Colonic mucosa (tissue), 4 donors: ENCODE data around the gene PCNX2. TPM values are rescaled to one million over a fixed set of nuclear protein-coding genes. Genes with fewer than 3 reads are reported as not detected.
"Not testable (repeated sequence)": the region's sequence is repeated elsewhere in the genome, so short reads cannot be mapped to it uniquely, and the experiment has no call there.

ENCODE experiments used
- DNase-seq: peaks from one replicate; pipeline ENCODE4 v3.0.0-alpha.2; 2020
- H3K27ac ChIP-seq: fragments of 200-600 bp; one replicate; pipeline ENCODE4 v1.8.0; 2021
- H3K27me3 ChIP-seq: fragments of 200-600 bp; one replicate; pipeline ENCODE4 v1.8.0; 2021
- H3K36me3 ChIP-seq: fragments of 200-600 bp; one replicate; pipeline ENCODE4 v1.8.0; 2021
- H3K4me1 ChIP-seq: fragments of 200-600 bp; one replicate; pipeline ENCODE4 v1.8.0; 2021; ENCODE audit warnings: mild to moderate bottlenecking
- H3K4me3 ChIP-seq: fragments of 200-600 bp; one replicate; pipeline ENCODE4 v1.8.0; 2021
- H3K9ac ChIP-seq, 2 donors: one replicate each; pipeline ENCODE4 v1.7.0; 2013; ENCODE audit warnings: control low read depth in 2 of 2, low read depth in 2 of 2, low read length in 2 of 2
- H3K9me3 ChIP-seq: fragments of 200-600 bp; one replicate; pipeline ENCODE4 v1.8.0; 2021
- intact Hi-C: fragments of 100-400 bp; cut with DNase I; formaldehyde crosslinking; loops from one replicate; pipeline ENCODE4 v1.14.1; 2022
- total RNA-seq, 2 donors: library from RNA; stranded (reverse); fragmentation: NEBNext Ultra II Directional in 1 of 2; extraction: Animal tissue kit (Norgen Biotek cat#: 25700) in 1 of 2; gene quantifications; one replicate each; pipeline ENCODE4 v1.2.1, GENCODE V29; 2021
- TF ChIP-seq, protein P1 (sequence below): fragments of 200-600 bp; IDR thresholded peaks from one replicate; pipeline ENCODE4 v1.8.0; 2022; ENCODE audit warnings: antibody characterized with exemption, mild to moderate bottlenecking
- donor health status: healthy.
- donor health status: DM: no; HTN: no; CAD: no.
- donor health status: DM: no; HTN: no; CAD: no.

PCNX2 gene
- total RNA-seq, 2 donors from 2014 or later, result 5.4 to 6.7 TPM

DNA sequence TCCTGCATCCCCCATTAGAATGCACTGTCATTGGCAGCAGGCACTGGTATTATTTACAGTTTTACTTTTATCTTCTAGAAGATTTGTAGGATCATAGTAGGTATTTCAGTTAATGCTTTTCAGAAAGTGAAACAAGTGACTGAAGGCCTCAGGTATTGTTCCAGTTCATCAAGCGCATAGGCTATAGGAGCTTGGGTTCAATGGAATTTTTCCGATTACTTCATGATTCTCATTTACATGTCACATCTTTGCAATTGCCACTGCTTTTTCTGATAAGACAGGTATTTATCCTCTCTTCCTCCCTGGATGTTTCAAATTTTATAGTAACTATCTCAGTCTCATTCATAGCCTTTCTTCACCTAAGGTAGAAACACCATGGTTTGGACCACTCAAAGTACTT lies 183.8 kb downstream of the PCNX2 start:
- Histone ChIP-seq H3K9me3 (no peaks in the 10 kb centered on the region), H3K4me3 (no peak overlapping the region), H3K27ac (no peak overlapping the region), H3K9ac (no peak overlapping the region), H3K27me3 (no peaks in the 10 kb centered on the region), H3K4me1 (no peaks in the 10 kb centered on the region), H3K36me3 (no peaks in the 10 kb centered on the region)
- no peak for DNase-seq
- intact Hi-C loops, result no loop called here
- TF ChIP-seq, protein P1, sequence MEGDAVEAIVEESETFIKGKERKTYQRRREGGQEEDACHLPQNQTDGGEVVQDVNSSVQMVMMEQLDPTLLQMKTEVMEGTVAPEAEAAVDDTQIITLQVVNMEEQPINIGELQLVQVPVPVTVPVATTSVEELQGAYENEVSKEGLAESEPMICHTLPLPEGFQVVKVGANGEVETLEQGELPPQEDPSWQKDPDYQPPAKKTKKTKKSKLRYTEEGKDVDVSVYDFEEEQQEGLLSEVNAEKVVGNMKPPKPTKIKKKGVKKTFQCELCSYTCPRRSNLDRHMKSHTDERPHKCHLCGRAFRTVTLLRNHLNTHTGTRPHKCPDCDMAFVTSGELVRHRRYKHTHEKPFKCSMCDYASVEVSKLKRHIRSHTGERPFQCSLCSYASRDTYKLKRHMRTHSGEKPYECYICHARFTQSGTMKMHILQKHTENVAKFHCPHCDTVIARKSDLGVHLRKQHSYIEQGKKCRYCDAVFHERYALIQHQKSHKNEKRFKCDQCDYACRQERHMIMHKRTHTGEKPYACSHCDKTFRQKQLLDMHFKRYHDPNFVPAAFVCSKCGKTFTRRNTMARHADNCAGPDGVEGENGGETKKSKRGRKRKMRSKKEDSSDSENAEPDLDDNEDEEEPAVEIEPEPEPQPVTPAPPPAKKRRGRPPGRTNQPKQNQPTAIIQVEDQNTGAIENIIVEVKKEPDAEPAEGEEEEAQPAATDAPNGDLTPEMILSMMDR, result no peak

DNA sequence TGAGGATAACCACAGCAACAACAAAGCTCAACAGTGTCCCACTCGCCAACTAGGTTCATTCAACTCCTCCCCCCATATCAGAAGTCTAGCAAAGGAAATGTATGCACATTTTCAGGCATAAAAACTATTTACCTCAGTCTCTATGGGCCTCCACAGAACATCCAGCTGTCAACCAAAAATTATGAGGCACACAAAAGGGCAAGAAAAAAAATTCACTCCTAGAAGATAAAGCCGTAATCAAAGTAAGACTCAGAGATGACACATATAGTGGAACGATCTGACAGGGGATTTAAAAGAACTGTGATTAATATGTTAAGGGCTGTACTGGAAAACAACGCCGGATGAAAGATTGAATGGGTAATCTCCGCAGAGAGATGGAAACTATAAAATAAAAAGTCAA lies 186.4 kb downstream of the PCNX2 start:
- intact Hi-C loops, result no loop called here
- H3K27ac ChIP-seq, result no peak overlapping the region
- H3K36me3 ChIP-seq, result no peaks in the 10 kb centered on the region
- no peak overlapping the region for H3K4me3 ChIP-seq
- TF ChIP-seq, protein P1, result no peak
- DNase-seq, result no peak
- H3K9ac ChIP-seq, result no peak overlapping the region
- no peaks in the 10 kb centered on the region for H3K27me3 ChIP-seq
- H3K4me1 ChIP-seq, result no peaks in the 10 kb centered on the region
- H3K9me3 ChIP-seq, result no peaks in the 10 kb centered on the region

DNA sequence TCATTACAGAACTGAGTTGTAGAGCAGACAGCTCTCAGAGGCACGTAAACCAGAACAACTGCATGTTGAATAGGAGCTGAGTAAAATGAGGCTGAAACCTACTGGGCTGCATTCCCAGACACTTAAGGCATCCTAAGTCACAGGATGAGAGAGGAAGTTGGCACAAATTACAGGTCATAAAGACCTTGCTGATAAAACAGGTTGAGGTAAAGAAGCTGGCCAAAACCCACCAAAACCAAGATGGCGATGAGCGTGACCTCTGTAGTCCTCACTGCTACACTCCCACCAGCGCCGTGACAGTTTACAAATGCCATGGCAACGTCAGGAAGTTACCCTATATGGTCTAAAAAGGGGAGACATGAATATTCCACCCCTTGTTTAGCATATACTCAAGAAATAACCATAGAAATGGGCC lies 187.8 kb downstream of the PCNX2 start:
- DNase-seq, H3K9me3 ChIP-seq, H3K36me3 ChIP-seq, H3K27ac ChIP-seq, H3K4me3 ChIP-seq, H3K9ac ChIP-seq, H3K27me3 ChIP-seq, intact Hi-C loops, H3K4me1 ChIP-seq: not testable (repeated sequence)

DNA sequence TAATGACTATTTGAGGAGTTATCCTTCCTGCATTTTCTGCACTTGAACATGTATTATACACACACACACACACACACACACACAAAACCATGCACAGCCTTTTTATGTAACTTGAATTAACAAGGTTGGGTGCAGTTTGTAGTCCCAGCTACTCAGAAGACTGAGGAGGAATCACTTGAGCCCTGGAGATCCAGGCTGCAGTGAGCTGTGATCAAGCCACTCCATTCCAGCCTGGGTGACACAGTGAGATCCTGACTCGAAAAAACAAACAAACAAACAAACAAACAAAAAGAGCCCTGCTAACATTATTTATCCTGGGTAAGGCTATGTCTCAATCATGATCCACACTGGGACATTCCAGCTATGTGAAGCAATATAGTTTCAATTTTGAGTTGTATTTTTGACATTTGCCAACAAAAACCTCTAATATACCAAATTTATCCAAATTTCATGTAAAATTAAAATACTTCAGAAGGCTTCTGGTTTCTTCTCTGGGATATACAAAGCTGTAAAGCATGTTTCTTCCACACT lies 188.3 kb downstream of the PCNX2 start:
- H3K9me3 ChIP-seq, result no peaks in the 10 kb centered on the region
- TF ChIP-seq, protein P1, result no peak
- no peak for DNase-seq

DNA sequence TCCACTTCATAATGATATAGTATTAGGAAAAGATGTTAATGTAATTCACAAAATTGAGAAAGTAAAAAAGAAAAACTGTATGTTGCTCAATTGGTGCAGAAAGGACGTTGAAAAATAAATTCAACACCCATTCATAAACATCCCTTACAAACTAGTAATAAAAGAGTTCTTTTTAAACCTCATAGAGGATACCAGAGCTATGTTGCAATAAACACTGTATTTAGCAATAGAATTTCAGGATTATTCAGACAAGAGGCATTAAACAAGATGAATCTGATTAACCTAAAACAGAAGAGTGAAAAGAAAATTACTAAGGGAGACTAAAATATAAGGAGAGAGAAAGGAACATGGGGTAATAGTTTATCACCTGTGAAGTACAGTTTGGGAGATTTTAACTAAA lies 190.3 kb downstream of the PCNX2 start:
- no peaks in the 10 kb centered on the region for H3K36me3 ChIP-seq
- intact Hi-C loops, result no loop called here
- no peak overlapping the region for H3K9ac ChIP-seq
- TF ChIP-seq, protein P1, result no peak
- no peaks in the 10 kb centered on the region for H3K27me3 ChIP-seq
- H3K9me3 ChIP-seq, result no peaks in the 10 kb centered on the region
- H3K4me1 ChIP-seq, result no peaks in the 10 kb centered on the region
- H3K27ac ChIP-seq, result no peak overlapping the region
- DNase-seq, result no peak
- H3K4me3 ChIP-seq, result no peak overlapping the region

More for the DNA sequence above, 188.3 kb downstream of the PCNX2 start:
- intact Hi-C loops, result no loop called here
- no peaks in the 10 kb centered on the region for H3K4me1 ChIP-seq
- no peaks in the 10 kb centered on the region for H3K27me3 ChIP-seq
- H3K27ac ChIP-seq, result no peak overlapping the region
- no peaks in the 10 kb centered on the region for H3K36me3 ChIP-seq
- no peak overlapping the region for H3K4me3 ChIP-seq
- no peak overlapping the region for H3K9ac ChIP-seq

DNA sequence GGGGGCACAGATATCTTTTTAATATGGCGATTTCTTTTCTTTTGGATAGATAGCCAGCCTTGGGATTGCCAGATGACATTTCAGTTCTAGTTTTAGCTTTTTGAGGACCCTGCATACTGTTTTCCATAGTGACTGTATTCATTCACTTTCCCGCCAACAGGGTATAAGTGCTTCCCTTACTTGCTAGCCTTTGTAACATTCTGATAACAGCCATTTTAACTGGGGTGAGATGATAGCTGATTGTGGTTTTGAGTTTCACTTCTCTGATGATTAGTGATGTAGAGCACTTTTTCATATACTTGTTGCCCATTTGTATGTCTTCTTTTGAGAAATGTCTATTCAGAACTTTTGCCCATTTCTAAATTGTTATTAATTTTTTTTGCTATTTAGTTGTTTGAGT lies 193.2 kb downstream of the PCNX2 start:
- Histone ChIP-seq H3K9me3 (no peaks in the 10 kb centered on the region), H3K9ac (no peak overlapping the region), H3K4me1 (no peaks in the 10 kb centered on the region), H3K36me3 (no peaks in the 10 kb centered on the region), H3K27ac (no peak overlapping the region), H3K27me3 (no peaks in the 10 kb centered on the region), H3K4me3 (no peak overlapping the region)
- DNase-seq, result no peak
- TF ChIP-seq, protein P1, result no peak
- intact Hi-C loops, result no loop called here
